ENCODE results near the gene IER3.

The IER3 gene, protein sequence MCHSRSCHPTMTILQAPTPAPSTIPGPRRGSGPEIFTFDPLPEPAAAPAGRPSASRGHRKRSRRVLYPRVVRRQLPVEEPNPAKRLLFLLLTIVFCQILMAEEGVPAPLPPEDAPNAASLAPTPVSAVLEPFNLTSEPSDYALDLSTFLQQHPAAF

GRCh38 chr6:30744054-30744805 lies at the start of gene IER3:
TSS of gene IER3 (minus strand) at chr6:30744547. CDS start at chr6:30744518, 29 bp downstream.
- peak; percentile 97 for DNase-seq (ENCODE audit: low spot score)

DNA sequence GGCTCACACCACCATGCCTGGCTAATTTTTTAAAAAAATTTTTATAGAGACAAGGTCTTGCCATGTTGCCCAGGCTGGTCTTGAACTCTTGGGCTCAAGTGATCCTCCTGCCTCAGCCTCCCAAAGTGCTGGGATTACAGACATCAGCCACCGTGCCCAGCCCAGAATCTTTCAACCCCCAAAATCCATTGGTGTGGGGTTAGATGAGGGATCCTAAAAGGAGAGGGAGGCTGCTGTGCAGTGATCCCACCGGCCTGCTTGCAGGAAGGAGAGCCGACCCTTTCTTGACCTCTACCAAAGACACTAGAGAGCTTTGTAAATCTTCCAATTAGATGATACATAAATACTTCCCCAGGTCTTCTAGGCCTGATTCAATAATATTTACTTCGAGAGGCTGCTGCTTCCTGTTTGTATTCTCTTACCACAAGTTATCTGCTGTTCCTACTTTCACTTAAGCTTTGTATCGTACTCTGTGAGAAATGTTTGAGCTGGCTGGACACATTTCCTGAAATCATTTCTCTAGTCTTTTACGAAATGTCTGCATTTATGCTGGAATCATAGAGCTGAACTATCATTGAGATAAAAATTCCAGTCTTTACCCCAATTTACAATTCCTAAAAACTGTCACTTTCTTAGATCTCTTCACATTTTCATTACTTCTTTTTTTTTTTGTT lies 49.3 kb upstream of the IER3 start:
- DNase-seq (ENCODE audit: low spot score) = no peak

DNA sequence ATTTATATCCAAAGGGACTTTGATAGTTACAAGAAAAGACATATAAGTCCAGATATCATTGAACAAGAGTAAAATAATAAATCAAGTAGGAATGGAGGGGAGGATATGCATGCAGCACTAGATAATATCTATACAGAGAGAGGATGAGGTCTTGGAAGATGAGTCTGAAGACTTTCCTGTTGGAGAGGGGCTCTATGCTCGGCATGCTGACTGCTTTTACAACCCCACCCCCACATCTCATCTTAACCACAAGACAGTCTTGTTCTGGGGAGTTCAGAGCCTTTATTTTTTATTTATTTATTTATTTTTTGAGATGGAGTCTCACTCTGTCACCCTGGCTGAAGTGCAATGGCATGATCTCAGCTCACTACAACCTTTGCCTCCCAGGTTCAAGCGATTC lies 48.4 kb upstream of the IER3 start:
- no peak for DNase-seq (ENCODE audit: low spot score)

- no peak for DNase-seq (ENCODE audit: low spot score)
These were observed 46.5 kb upstream of the IER3 start for GRCh38 chr6:30790724-30791383.

- no peak for DNase-seq (ENCODE audit: low spot score)
These were observed 45.3 kb upstream of the IER3 start for GRCh38 chr6:30789606-30790005.

GRCh38 chr6:30787954-30788353 lies 43.6 kb upstream of the IER3 start:
- peak; percentile 74 for DNase-seq (ENCODE audit: low spot score)

DNA sequence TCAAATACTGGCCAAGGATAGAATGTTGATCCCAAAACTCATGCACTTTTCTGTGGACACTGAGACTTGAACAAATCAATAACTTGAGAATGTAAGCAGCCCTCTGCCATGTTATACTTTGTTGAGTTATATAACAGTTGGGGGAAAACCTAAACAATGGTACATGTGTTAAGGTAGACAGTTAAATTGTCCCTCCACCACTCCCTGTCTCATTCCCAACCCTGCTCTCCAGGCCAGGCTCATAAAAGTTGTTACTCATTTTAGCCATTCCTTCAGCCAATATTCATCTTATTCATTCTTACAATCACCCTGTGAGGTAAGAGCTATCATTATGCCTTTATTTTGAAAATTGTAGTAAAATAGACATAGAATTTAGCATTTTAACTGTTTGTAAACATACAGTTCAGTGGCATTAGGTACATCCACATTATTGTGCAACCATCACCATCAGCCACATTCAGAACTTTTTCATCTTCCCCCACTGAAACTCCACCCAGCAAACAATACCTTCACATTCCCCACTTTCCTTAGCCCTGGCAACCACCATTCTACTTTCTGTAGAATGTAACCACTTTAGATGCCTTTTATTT lies 38.2 kb upstream of the IER3 start:
- DNase-seq (ENCODE audit: low spot score) = peak; percentile 63

DNA sequence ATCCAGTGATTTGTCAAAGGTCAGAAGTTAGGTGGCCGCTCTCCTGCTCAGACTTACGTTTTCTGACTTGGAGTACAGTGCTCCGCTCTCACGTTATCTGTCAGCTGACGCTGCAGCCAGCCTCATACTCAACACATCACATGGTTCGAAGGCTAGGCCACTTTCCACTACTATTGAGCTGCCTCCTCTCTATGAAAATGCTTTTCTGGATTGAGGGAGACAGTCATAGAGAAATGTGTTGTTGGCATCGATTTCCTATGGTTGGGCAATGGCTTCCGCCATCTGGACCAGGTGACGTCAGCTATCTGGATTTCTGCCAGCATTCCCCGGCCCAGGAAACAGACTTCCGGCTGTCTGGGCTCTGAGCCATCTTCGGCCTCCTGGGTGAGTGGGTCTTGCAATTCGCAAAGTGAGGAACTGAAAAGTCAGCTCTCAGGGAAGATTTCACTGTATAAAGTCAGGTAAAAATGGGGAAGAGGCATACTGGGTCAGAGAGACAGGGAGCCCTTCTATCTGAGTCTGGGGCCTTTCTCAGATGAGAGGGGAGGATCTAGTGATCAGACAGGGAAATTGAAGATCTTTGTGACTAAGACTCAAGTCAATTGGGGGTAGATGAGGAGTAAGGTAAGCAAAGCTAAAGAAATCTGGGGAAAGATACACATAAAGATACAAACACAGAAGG lies 37.5 kb upstream of the IER3 start:
- peak; percentile 99 for DNase-seq (ENCODE audit: low spot score)

GRCh38 chr6:30781395-30781742 lies 37.0 kb upstream of the IER3 start:
- no peak for DNase-seq (ENCODE audit: low spot score)

GRCh38 chr6:30780642-30780920 lies 36.2 kb upstream of the IER3 start:
- DNase-seq (ENCODE audit: low spot score) = no peak

DNA sequence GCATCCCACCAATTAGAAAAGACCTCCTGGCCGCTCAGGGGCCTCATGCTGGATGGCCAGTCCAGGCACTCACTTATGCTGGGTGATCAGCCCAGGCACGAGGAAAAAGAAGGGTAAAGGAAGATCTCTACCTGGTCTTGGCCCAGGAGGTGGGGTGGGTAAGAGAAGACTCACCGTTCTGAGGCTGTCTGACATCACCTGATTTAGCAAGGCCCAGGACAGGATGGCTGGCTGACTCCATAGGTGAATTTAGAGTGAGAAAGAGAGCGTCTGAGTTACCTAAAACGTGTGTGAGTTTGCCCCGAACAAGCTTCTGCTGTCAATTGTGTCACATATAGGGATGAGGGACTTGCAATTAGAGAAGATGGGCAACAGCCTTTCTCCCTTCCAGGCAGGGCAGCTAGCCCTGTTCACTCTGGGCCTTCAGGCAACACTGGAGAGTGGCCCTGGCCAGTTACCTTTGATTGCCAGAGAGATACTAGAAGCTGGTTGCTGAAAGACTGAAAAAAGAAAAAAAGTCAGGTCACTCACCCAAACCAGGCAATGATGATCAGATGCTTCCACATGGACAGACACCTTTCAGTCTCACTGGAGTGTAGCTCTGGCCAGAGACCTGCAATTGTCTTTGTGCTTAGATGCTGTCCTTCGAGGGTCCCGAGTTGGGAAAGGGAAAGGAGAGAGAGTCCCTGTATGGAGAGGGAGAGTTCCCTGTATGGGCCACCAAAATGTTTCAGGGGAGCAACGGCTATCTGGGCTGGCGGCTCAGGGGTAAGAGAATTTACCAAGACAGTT lies 35.7 kb upstream of the IER3 start:
- no peak for DNase-seq (ENCODE audit: low spot score)

DNA sequence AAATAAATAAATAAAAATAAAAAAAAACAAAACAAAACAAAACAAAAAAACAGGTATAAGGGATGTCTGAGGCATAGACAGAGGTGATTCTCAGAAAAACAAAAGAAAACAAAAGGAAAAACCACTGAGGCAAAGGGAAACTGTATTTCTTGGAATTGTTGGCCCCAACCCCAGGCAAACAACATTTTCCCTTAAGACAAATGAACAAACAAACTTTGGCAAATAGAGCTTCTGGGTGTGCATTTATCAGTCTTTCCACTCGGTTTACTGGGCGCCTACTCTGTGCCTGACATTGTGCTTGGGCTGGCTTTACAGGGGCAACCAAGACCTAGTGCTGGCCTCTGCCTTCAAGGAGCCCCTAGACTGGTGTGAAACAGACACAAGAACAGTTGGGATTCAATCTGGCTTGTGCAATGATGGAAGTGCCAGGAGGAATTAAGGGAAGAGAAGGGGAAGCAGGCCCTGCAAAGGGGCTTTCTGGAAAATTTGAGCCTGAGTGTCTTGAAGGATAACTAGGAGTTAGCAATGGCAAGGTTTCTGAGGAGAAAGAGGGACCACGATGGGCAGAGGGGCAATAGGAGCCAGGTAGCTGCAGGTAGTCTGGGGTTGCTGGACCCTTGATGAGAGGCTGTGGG lies 33.8 kb upstream of the IER3 start:
- DNase-seq (ENCODE audit: low spot score) = no peak

- no peak for DNase-seq (ENCODE audit: low spot score)
These were observed 32.8 kb upstream of the IER3 start for GRCh38 chr6:30777155-30777485.

DNA sequence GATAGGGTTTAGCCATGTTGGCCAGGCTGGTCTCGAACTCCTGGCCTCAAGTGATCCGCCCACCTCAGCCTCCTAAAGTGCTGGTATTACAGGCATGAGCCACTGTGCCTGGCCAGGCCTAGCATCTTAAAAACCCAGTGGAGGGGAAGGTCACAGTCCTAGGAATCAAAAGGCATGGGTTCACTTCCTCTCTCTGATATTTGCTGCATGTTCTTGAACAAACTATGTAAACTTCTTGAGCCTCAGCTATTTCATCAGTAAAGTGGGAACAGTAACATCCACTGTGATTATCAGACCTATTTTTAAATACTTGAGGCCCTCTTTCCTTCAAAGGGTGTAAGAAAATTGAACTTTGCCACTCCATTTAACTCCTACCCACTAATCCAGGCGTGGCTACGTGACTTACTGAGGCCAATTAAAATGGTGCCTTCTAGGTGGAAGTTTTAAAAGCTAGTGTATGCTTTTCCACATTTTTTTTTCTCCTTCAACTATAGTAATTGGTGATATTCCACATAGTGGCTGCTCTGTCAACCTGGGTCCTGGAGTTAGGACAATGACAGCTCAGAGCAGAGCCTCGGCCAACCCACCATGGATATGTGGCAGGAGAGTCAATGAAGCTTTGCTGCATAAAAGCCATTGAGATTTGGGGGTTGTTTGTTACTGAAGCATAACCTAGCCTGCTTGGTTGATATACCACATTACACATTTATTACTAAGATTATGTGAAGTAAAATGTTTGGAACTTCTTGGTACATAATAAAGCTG lies 32.2 kb upstream of the IER3 start:
- DNase-seq (ENCODE audit: low spot score) = no peak

DNA sequence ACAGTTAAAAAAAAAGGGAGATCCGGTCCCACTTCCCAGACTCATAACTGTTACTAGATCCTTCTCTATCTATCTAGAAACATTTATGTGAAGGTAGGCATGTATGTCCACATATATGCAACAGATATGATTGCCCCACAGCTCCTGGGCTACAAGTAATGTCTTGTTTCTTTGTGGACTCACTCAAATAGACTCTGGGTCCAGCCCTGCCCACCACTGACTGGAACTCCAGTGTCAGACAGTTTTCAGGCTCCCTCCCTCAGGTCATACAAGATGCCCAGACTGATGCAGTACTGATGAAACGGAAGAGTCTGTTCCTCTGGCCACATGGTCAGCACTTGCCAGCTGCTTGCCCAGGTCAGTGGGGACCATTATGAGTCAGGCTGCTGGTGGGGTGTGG lies 30.8 kb upstream of the IER3 start:
- DNase-seq (ENCODE audit: low spot score) = no peak

DNA sequence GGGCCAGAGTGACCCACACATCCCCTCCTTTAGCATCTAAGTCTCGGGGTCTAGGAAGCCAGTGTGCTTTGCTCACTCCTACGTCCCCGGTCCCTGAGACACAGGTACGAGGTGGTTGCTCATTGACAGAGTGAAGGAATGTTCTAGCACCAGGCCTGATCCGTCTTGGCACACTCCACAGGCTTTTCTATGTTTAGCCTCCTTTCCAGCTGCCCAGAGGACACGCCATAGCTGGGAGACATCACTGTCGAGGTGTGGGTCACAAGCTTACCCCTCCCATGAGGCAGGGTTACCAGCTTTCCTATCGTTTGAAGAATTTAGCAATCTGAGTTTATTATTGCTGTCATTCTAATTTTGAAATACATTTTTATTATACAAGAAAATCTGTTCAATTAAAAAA lies 30.4 kb upstream of the IER3 start:
- DNase-seq (ENCODE audit: low spot score) = no peak

DNA sequence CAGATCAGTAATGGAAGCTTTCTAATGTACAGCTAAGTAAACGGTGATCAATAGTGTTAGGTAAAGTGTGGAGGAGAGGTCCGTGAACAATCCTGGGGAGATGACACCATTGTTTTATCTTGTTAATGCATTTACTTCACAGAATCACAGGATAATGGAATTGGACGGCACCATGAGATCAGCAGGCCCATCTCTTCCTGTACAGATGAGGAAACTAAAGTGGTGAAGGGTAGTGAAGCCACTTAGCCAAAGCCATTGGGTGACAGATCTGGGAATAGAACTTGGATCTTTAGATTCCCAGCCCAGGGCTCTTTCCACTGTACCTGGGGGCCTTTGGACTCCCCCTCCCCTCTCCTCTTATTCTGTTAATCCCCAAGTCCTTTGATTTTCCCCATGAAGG lies 26.2 kb upstream of the IER3 start:
- DNase-seq (ENCODE audit: low spot score) = no peak

DNA sequence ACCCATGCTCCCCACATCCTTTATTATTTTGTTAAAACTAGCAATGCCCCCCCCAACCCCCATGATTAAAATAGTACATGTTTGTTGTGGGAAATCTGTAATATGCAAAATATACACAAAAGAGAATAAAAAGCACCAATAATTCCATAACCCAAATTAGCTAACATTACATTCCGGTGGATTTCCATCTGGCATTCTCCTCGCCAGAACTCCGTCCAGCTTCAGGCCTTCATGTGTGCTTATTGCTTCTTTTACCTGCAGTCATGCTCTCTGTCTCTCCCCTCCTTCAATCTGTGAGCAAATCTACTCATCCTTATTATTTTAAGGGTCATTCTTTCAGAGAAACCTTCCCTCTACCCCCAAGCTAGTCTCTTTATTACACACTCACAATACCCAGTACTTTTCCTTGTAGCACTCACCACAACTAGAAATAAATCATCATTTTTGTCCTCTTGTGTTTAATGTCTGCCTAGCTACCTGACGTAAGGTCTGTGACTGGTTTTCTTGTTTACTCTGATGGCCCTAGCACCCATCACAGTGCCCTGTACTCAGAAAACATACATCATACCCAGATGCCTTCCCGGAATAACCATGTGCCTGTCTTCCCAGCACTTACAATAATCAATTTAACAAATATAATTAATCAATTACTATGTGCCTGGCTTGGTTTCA lies 25.6 kb upstream of the IER3 start:
- DNase-seq (ENCODE audit: low spot score) = peak; percentile 74

DNA sequence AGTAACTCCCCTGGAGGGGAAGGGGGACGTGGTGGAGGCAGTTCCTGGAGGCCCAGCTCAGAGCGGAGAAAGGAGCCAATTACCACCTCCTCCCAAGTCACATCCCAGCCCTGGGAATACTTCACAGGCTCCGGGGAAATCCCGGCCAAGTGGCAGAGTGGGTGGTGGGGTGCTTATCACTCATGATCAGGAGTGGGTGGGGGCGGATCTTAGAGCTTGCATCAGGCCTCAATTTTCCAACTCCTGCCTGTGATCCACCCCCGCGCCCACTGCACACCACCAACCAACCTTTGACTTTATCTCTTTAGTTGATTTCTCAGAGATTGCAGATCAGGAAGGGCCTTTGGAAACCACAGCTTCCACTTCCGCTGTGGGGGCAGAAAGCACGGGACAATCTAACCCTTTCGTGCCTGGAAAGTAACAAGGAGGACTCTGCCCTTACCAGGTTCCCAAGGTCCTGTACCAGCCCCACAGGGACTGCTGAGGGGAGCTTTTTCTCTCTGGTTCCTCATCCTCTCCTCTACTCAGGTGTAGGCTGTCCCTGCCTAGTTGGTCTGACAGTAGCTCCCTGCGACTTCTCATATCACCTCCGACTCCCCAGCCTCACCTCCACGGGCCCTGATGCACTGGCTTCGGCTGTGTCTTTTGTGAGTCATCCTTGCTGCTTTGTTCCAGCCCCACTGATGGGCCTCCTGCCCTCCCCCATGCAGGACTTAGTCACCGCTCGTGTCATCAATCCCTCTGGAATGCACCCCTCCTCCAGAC lies 24.9 kb upstream of the IER3 start:
- DNase-seq (ENCODE audit: low spot score) = peak; percentile 98
